Vagina (tissue), 2 donors: Measurements from ENCODE around the gene LTO1. TPM values are rescaled to one million over a fixed set of nuclear protein-coding genes. Genes with fewer than 3 reads are reported as not detected.

Experiments used
- DNase-seq, 2 donors: peaks; one replicate each; pipeline ENCODE4 v3.0.0-alpha.2; 2017; ENCODE audit errors: extremely low spot score in 2 of 2
- H3K27ac ChIP-seq: fragments of 200-600 bp; sonication (generic); one replicate; pipeline ENCODE4 v1.5.1; 2019
- H3K27me3 ChIP-seq: fragments of 200-600 bp; sonication (generic); one replicate; pipeline ENCODE4 v1.5.1; 2019
- H3K36me3 ChIP-seq, 2 donors: fragments of 200-600 bp; sonication (generic); one replicate each; pipeline ENCODE4 v1.5.1; 2017 to 2019
- H3K4me1 ChIP-seq: fragments of 200-600 bp; sonication (generic); one replicate; pipeline ENCODE4 v1.5.1; 2019
- H3K4me3 ChIP-seq, 2 donors: fragments of 200-600 bp; sonication (generic); 1 replicate in 1 of 2; 2 replicates in 1 of 2; pipeline ENCODE4 v1.5.1; 2016 to 2019
- H3K9me3 ChIP-seq: fragments of 200-600 bp; sonication (generic); one replicate; pipeline ENCODE4 v1.5.1; 2019
- CTCF ChIP-seq, 3 experiments: fragments of 450-650 bp in 2 of 3; fragments of 200-600 bp in 1 of 3; sonication (generic) in 1 of 3; IDR thresholded peaks; one replicate each; pipeline ENCODE4 v1.5.1; 2017 to 2019; ENCODE audit warnings: antibody characterized with exemption in 3 of 3, mild to moderate bottlenecking in 2 of 3, moderate library complexity in 2 of 3
- POLR2A ChIP-seq, 2 donors: fragments of 450-650 bp; IDR thresholded peaks; one replicate each; pipeline ENCODE4 v1.6.1; 2017; ENCODE audit warnings: antibody characterized with exemption in 2 of 2, mild to moderate bottlenecking in 2 of 2, moderate library complexity in 2 of 2
- POLR2AphosphoS5 ChIP-seq, 2 donors: sonication (generic); formaldehyde crosslinking; IDR thresholded peaks; one replicate each; pipeline ENCODE4 v1.9.0; 2017; ENCODE audit warnings: antibody characterized with exemption in 2 of 2, mild to moderate bottlenecking in 2 of 2, low read depth in 1 of 2; ENCODE audit not compliant: insufficient read depth in 1 of 2
- intact Hi-C: fragments of 100-400 bp; cut with DNase I; formaldehyde crosslinking; loops from one replicate; pipeline ENCODE4 v1.15.1; 2023
- total RNA-seq: library from RNA; depleted of rRNA; stranded (reverse); fragments of >200 nt; gene quantifications from one replicate; pipeline ENCODE4 v1.2.3, GENCODE V29; 2016

LTO1 gene
- total RNA-seq, 1 donor from 2014 or later: 15.7 TPM

GRCh38 chr11:69640995-69641581 lies 34.1 kb downstream of the LTO1 start, which contains the start of gene CCND1:
Gene CCND1, plus strand, starts transcription at chr11:69641156. Its CDS starts 158 bp downstream, at chr11:69641314.
- no peaks in the 10 kb centered on the region for H3K9me3 ChIP-seq
- no peak for DNase-seq
- H3K4me3 ChIP-seq: peak within 1 kb of the TSS; percentile 66 to 77
- TF ChIP-seq CTCF (IDR thresholded peaks at IDR 0.05) (no peak), POLR2AphosphoS5 (IDR thresholded peaks at IDR 0.05; ENCODE audit: insufficient read depth in 1 of 2, low read depth in 1 of 2) (peak in 1 of 2 donors; percentile 57), POLR2A (IDR thresholded peaks at IDR 0.05) (peak in 1 of 2 donors; percentile 29)
- intact Hi-C loops: loop anchor here (5.0 kb wide), 1 partner anchor 344 kb away; no protein-coding TSS in a partner anchor
- no peaks in the 10 kb centered on the region for H3K27me3 ChIP-seq
- H3K4me1 ChIP-seq: peaks cover 80% of the 10 kb centered on the region
- peak within 1 kb of the TSS; percentile 85 for H3K27ac ChIP-seq
- H3K36me3 ChIP-seq: no peaks in the 10 kb centered on the region

- H3K4me3 ChIP-seq: peak overlapping the region; percentile 66 to 77
- TF ChIP-seq POLR2AphosphoS5 (IDR thresholded peaks at IDR 0.05; ENCODE audit: insufficient read depth in 1 of 2, low read depth in 1 of 2): no peak
- no peak for TF ChIP-seq POLR2A (IDR thresholded peaks at IDR 0.05)
- DNase-seq: no peak
- H3K27ac ChIP-seq: peak overlapping the region; percentile 85
- peaks cover 83% of the 10 kb centered on the region for H3K4me1 ChIP-seq
- H3K27me3 ChIP-seq: no peaks in the 10 kb centered on the region
- no peaks in the 10 kb centered on the region for H3K9me3 ChIP-seq
- intact Hi-C loops: loop anchor here (5.0 kb wide), 1 partner anchor 343 kb away; no protein-coding TSS in a partner anchor
- H3K36me3 ChIP-seq: no peaks in the 10 kb centered on the region
Observed at GRCh38 chr11:69640260-69640994, 34.7 kb downstream of the LTO1 start.

GRCh38 chr11:69639831-69640230 lies 35.3 kb downstream of the LTO1 start:
- Histone ChIP-seq H3K4me3 (peak overlapping the region in 1 of 2 donors; percentile 66), H3K27me3 (no peaks in the 10 kb centered on the region), H3K36me3 (no peaks in the 10 kb centered on the region), H3K4me1 (peaks cover 79% of the 10 kb centered on the region), H3K9me3 (no peaks in the 10 kb centered on the region), H3K27ac (no peak overlapping the region)
- intact Hi-C loops: loop anchor here (5.0 kb wide), 1 partner anchor 343 kb away; no protein-coding TSS in a partner anchor
- DNase-seq: no peak
- TF ChIP-seq POLR2AphosphoS5 (IDR thresholded peaks at IDR 0.05; ENCODE audit: insufficient read depth in 1 of 2, low read depth in 1 of 2): no peak
- TF ChIP-seq POLR2A (IDR thresholded peaks at IDR 0.05): no peak
- TF ChIP-seq CTCF (IDR thresholded peaks at IDR 0.05): no peak

GRCh38 chr11:69638941-69639681 lies 36.0 kb downstream of the LTO1 start:
- intact Hi-C loops: no loop called here
- Histone ChIP-seq H3K4me1 (peaks cover 71% of the 10 kb centered on the region), H3K27me3 (no peaks in the 10 kb centered on the region), H3K36me3 (no peaks in the 10 kb centered on the region), H3K27ac (peak overlapping the region; percentile 40), H3K9me3 (no peaks in the 10 kb centered on the region), H3K4me3 (peak overlapping the region; percentile 40 to 43)
- TF ChIP-seq POLR2AphosphoS5 (IDR thresholded peaks at IDR 0.05; ENCODE audit: insufficient read depth in 1 of 2, low read depth in 1 of 2) (peak; percentile 34 to 40), CTCF (IDR thresholded peaks at IDR 0.05) (no peak)
- no peak for DNase-seq
